A204.1 (cell line): ENCODE results near the gene CCDC18.
"Not testable (repeated sequence)": the region's sequence is repeated elsewhere in the genome, so short reads cannot be mapped to it uniquely, and the experiment has no call there.

Experiments
- FAIRE-seq: peaks from 2 replicates; lab custom pipeline; 2012; peaks lifted over from hg19 to GRCh38; lab: Jason Lieb, UNC

CCDC18 gene

DNA sequence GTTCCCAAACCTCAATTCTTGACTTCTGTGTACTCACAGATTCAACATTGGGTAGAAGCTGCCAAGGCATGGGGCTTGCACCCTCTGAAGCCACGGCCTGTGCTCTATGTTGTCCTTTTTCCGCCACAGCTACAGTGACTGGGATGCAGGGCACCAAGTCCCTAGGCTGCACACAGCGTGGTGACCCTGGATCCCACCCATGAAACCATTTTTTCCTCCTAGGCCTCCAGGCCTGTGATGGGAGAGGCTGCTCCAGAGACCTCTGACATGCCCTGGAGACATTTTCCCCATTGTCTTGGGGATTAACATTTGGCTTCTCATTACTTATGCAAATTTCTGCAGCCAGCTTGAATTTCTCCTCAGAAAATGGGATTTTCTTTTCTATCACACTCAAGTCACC is 62.7 kb downstream of the CCDC18 start:
- FAIRE-seq: not testable (repeated sequence)

DNA sequence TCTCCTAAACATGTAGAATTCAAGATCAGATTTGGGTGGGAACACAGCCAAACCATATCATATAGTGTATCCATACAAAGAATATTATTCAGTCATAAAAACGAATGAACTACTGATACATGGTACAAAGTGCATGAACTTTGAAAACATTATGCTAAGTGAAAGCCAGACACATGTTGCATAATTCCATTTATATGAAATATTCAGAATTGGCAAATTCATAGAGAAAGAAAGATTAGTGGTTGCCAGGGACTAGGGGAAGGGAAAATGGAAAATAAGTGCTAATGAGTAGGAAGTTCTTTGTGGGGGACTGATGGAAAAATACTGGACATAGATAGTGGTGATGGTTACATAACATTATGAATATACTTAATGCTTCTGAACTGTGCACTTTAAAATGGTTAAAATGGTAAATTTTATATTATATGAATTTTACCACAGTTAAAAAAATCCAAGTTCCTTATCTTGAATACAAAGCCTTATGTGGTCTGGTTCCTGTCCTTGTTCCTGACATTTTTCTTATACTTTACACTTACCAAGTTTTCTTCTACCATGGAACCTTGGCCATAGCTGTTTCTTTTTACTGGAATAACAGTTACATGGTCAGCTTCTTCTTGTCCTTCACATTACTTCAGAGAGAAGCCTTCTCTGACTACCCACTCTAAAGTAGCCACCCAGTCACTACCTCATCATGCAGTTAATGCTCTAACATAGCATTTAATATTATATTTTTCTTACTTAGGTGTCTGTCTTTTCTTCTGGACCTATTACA is 64.0 kb downstream of the CCDC18 start:
- no peak for FAIRE-seq

DNA sequence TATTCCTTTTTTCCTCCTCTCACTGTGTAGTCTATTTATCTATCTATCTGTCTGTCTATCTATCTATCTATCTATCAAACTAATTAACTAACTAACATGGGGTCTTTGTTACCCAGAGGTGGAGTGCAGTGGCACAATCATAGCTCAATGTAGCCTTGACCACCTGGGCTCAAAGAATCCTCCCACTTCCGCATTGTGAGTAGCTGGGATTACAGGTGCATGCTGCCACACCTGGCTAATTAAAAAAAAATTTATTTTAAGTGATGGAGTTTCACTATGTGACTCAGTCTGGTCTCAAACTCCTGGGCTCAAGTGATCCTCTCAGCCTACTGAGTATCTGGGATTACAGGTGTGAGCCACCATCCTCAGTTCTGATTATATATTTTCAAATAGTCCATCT is 71.4 kb downstream of the CCDC18 start:
- no peak for FAIRE-seq

DNA sequence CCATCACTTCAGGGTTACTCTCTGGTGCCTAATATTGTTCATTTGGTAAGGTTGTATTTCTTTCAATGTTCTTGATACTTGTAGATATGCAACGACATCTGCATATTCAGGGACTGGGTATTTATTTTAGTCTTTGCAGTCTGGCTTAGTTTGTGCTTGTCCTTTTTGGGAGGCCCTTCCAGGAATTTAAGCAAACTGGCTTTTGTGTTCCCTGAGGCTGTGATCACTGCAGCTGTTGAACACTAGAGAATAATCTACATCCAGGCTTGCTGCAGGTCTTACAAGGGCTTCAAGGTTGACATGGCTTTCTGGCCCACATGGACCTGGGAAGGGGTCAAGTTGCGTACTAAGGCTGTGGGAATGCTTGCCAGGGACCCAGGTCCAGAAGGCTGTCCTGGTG is 72.1 kb downstream of the CCDC18 start:
- FAIRE-seq: no peak

DNA sequence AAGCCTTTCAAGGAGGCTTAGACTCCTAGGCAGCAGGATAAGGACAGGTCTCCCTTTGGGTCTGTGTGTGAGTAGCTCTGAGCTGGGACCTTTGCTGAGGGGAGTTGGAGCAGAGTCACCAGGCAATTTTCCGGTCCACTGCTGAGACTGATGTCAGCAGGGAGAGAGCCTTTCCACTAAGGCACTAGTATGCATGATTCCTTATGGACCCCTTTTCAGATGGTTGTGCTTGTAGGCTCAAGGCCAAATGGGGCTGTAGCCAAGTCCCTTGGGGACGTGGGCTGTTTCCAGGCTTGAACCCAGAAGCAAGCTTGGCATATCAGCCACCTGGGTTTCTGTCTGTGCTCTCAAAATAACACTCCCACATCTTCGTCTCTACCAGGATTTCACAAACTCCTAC is 73.0 kb downstream of the CCDC18 start:
- FAIRE-seq: no peak

DNA sequence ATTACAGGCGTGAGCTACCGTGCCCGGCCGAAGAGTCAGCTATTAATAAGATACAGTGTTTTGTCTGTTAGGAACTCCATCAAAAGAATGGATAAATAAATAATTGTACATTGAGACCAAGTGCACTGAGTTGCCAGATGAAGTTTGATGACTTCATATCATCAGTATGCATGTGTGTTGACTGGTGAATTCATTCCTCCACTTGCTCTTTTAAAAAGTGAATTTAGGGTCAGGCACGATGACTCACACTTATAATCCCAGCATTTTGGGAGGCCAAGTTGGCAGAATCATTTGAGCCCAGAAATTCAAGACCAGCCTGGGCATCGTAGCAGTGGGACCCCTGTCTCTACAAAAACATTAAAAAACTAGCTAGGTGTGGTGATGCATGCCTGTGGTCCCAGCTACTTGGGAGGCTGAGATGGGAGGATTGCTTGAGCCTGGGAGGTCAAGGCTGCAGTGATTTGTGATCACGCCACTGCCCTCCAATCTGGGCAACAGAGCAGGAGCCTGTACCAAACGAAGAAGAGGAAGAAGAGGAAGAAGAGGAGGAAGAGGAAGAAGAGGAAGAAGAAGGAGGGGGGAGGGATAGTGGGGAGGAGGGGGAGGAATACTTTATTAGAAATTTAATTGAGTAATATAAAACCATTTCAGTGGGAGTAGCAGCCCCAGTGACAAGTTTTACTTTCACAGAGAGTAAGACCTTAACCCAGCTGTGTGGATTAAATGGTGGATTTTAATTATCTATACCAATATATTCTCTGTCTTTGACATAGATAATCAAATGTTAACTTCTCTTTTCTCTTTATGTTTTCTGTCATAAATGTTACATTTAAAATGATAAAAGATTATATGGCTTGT is 74.9 kb downstream of the CCDC18 start:
- FAIRE-seq: peak; percentile 65

DNA sequence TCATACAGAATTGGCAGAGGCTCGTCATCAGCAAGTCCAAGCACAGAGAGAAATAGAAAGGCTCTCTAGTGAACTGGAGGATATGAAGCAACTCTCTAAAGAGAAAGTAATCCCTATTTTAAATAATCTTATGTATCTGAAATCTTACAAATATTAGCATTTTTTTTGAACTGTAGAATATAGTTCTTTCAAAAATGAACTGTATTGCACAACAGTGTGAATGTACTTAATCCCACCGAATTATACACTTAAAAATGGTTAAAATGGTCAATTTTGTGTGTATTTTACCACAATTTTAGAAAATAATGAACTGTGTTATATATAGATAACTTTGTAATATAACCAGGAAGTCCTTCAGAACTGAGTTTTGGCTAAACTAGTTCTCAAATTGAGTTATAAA is 75.9 kb downstream of the CCDC18 start:
- no peak for FAIRE-seq

DNA sequence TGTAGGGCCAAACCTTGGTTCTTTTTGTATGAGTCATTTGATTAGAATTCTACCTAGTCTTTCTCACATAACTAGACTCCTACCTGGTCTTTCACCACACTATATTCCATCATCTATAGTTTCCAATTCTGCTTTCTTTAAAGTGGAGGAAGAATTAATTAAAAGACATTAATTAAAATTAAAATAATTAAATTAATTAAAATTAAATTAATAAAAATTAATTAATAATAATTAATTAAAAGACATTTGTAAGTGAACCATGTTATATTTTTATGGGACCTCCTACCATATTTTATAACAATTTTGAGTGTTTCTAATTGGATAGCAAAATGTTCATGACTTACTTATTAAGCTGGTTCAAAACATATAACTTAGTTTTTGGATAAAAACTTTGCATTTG is 77.4 kb downstream of the CCDC18 start:
- FAIRE-seq: peak; percentile 92

DNA sequence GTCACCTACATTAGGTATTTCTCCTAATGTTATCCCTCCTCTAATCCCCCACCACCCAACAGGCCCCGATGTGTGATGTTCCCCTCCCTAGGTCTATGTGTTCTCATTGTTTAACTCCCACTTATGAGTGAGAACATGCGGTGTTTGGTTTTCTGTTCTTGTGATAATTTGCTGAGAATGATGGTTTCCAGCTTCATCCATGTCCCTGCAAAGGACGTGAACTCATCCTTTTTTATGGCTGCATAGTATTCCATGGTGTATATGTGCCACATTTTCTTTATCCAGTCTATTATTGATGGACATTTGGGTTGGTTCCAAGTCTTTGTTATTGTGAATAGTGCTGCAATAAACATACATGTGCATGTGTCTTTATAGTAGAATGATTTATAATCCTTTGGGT is 80.2 kb downstream of the CCDC18 start:
- FAIRE-seq: not testable (repeated sequence)

DNA sequence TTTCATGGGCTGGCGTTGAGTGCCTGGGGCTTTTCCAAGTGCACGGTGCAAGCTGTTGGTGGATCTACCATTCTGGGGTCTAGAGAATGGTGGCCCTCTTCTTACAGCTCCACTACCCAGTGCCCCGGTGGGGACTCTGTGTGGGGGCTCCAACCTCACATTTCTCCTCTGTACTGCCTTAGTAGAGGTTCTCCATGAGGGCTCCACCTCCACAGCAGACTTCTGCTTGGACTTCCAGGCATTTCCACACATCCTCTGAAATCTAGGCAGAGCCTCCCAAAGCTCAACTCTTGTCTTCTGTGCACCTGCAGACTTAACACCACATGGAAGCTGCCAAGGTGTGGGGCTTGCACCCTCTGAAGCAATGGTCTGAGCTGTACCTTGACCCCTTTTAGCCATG is 82.1 kb downstream of the CCDC18 start:
- FAIRE-seq: no peak

DNA sequence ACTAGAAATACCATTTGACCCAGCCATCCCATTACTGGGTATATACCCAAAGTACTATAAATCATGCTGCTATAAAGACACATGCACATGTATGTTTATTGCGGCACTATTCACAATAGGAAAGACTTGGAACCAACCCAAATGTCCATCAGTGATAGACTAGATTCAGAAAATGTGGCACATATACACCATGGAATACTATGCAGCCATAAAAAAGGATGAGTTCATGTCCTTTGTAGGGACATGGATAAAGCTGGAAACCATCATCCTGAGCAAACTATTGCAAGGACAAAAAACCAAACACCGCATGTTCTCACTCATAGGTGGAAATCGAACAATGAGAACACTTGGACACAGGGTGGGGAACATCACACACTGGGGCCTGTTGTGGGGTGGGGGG is 88.4 kb downstream of the CCDC18 start:
- not testable (repeated sequence) for FAIRE-seq

DNA sequence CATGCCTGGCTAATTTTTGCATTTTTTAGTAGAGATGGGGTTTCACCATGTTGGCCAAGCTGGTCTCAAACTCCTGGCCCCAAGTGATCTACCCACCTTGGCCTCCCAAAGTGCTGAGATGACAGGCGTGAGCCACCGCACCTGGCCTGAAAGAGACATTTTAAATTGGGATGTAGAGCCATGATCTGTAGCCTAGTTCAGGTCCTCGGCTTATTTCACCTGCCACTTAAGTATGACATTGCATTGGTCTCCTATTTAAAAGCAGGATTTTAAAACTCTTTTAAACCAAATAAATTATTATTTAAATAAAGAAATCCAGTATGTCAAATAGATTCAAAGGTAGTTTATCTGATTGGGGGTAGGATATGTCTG is 94.7 kb downstream of the CCDC18 start:
- FAIRE-seq: not testable (repeated sequence)

DNA sequence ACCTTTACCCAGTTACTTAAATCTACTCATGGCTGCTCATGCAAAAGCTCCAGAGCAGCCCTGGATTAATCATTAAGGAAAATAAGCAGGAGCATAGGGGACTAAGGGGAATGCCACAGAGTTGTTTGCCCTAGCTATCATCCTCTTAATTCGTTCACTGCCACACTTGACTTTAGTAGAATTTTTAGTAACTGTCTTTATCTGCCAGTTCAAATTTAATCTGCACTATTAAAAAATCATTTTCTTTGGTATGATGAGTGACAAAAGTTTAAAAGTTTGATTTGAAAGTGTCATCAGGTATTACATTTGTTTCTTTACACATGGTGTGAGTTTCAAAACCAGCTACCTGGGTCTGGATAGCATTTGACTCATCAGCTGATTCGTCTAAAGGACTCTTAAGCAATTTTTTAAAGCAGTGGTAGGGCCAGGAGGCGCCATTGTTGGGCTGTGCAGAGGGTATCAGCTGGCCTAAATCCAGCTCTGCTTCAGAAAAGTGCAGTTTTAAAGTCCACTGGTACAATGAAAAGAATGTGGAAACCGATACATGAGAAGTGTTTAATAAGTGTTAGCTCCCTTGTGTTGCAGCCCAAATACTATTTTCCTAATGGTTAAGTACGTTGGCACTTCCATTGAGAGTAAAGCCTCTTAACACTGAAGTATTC is 95.2 kb downstream of the CCDC18 start:
- FAIRE-seq: no peak

DNA sequence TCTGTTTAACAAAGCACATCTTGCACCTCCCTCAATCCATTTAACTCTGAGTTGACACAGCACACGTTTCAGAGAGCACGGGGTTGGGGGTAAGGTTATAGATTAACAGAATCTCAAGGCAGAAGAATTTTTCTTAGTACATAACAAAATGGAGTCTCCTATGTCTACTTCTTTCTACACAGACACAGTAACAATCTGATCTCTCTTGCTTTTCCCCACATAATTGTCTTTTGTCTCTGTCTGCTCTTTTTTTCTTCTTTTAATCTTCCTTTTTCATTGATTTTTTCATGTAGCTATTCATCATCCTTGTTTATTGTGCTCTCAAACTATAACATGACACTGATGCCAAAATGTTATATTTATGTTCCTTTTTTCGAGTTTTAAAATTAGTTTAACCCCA is 97.0 kb downstream of the CCDC18 start:
- FAIRE-seq: not testable (repeated sequence)

DNA sequence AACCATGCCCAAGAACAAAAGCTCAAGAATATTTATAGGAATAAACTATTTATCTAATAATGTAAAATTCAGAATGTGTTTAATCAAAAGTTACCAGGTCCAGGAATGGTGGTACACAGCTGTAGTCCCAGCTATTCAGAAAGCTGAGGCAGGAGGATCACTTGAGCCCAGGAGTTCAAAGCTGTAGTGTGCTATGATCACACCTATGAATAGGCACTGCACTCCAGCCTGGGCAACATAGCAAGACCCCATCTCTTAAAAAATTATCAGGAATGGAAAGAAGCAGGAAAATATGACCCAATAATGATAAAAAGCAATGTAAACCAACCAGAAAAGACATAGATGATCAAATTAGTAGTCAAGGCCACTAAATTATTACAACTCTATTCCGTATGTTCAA is 103.0 kb downstream of the CCDC18 start:
- FAIRE-seq: no peak

DNA sequence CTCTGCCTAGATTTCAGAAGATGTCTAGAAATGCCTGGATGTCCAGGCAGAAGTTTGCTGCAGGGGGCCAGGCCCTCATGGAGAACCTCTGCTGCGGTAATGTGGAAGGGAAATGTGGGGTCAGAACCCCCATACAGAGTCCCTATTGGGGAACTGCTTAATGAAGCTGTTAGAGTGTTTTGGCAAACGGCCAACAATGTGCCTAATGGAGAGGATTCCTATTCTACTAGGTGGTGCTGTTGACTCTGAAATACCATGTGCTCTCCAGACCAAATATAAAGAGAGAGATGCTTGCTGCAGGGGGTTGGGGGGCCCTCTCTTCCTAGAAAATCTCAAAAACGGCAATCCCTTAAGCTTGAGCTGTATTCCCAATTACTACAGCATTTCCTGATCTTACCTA is 108.0 kb downstream of the CCDC18 start:
- FAIRE-seq: no peak

DNA sequence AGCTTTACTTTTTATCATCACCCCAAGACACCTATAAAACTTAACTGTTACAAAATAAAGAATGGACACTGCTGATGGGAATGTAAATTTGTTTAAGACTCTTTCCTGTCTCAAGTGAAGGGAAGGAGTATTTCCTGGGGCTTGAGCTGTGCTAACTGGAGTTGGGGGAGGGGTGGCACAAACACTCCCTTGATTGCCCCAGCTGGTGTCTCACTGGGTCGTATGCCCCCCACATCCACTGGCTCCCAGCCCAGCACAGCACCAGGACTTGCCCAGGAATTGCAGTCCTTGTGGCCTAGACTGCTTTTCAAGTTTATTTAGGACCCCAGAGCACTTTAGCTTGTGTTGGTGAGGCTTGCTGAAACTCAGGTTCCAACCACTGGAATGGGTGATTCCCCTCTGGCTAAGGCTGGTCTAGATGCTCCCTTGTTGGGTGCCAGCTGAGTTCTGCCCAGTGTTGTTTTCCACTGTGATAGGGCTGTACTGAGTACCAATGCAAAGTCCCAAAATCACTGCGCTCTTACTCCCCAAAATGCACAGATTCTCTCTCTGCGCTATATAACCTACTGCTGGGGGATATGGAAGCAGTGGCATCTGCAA is 116.1 kb downstream of the CCDC18 start:
- FAIRE-seq: no peak

DNA sequence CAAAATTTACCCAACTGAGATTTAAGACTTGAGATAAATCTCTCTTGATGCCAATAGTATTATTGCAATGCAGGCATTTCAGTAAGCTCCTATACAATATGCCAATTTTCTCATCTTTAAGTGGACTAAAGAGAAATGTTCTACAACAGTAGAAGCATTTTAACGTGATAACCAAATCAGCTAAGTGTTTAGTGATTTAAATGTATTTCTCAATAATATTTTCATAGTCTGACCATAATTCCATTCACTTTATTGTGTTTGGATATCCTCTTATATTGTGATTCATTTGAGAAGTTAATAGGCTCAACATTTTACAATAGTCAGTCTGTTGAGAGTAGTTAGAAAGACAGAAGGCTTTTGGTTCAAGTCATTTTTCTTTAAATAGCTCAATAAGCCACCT is 120.6 kb downstream of the CCDC18 start:
- no peak for FAIRE-seq

DNA sequence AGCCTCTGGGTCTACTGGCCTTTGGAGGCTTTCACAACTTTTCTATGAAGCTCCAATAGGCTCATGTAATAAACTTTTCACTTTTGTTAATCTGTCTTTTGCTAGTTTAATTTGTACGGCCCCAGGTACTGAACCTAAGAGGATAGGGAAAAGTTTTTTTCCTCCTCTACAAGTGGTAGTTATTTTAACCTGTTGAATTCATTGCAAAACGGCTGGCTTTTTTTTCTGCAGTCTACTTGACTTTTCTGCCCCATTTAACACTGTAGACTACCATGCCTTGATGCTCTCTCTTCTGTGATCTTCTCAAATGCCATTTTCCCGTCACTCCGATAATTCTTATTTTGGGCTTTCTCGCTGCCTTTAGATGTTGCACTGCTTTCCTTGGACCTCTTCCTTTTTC is 121.6 kb downstream of the CCDC18 start:
- no peak for FAIRE-seq

DNA sequence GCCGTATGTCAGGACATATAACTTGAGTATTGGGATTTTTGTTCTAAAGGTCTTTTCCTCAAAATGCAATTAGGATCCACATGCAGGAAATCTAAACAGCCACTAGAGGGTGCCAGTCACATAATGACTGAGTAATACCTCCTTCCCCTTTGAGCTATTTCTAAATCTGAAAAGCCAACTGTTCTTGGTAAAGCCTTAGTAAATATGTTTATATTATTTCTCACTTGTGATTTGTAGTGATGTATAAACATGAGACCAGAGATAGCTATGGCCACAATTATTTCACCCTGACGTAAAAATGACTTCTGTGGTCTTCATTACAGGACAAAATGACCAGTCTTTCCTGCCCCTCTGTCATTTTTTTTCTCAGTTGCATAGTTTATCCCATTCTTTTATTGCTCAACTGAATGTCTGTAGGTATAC is 124.2 kb downstream of the CCDC18 start:
- FAIRE-seq: peak; percentile 94

DNA sequence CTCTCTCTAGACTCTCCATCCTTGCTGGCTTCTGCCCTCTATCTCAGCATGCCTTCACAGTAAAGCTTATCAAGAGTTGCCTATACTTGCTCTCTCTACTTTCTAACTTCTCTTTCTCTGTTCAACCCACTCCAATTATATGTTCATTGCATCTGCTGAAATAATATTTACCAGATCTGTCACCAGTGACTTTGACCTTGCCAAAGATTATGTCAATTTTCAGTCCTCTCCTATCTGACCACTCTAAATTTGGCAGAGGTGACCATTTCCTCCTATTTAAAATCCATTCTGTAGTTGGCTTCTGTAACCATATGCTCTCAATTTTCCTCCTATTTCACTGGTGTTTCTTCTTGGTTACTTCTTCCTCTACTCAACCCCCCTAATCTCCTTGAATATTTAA is 126.4 kb downstream of the CCDC18 start:
- no peak for FAIRE-seq

DNA sequence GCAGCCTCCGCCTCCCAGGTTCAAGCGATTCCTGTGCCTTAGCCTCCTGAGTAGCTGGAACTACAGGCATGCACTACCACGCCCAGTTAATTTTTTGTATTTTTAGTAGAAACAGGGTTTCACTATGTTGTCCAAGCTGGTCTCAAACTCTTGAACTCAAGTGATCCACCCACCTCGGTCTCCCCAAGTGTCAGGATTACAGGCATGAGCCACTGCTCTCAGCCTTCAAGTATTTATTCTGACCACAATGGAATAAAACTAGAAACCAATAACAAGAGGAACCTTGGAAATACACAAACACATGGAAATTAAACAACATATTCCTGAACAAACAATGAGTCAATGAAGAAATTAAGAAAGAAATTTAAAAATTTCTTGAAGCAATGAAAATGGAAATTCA is 132.5 kb downstream of the CCDC18 start:
- peak; percentile 3 for FAIRE-seq

DNA sequence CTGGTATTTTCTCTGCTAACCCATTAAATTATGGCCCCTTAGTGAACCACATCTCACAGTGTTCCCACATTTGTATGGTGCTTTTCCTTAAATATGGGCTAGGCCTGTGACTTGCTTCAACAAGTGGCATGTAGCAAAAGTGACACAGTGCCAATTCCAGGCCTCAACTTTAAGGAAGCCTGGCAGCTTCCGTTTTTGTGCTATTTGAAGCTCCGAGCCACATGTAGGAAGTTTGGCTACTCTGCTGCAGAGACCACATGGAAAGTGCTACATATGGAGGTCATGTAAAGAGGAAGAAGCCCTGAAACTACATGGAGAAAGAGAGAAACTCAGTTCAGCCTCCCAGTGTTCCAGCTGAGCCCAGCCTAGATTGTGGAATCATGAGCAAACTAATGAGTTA is 136.7 kb downstream of the CCDC18 start:
- no peak for FAIRE-seq
